GM18873 (cell line): Measurements from ENCODE around the gene IL22RA2.
"Not testable (repeated sequence)": the region's sequence is repeated elsewhere in the genome, so short reads cannot be mapped to it uniquely, and the experiment has no call there.

ENCODE experiments used
- ATAC-seq: cut with Tn5 transposase; IDR thresholded peaks from one replicate; pipeline ENCODE4 v1.9.1; 2021; ENCODE audit warnings: mild to moderate bottlenecking, moderate library complexity, moderate number of reproducible peaks; ENCODE audit not compliant: unreplicated experiment, low FRiP score

IL22RA2 gene

GRCh38 chr6:137126875-137127485, 46.5 kb downstream of the IL22RA2 start:
- no peak for ATAC-seq

- no peak for ATAC-seq
Measured at GRCh38 chr6:137123078-137123477, 50.4 kb downstream of the IL22RA2 start.

GRCh38 chr6:137122612-137123011, 50.8 kb downstream of the IL22RA2 start:
- ATAC-seq = no peak

- ATAC-seq = no peak
Measured at GRCh38 chr6:137121401-137121997, 51.9 kb downstream of the IL22RA2 start.

GRCh38 chr6:137120748-137121147, 52.7 kb downstream of the IL22RA2 start:
- ATAC-seq = no peak

GRCh38 chr6:137119196-137120104, 54.0 kb downstream of the IL22RA2 start:
- ATAC-seq = no peak

GRCh38 chr6:137117581-137117980, 55.9 kb downstream of the IL22RA2 start:
- ATAC-seq = no peak

GRCh38 chr6:137116807-137117206, 56.6 kb downstream of the IL22RA2 start:
- no peak for ATAC-seq

- ATAC-seq = no peak
Measured at GRCh38 chr6:137115658-137116057, 57.8 kb downstream of the IL22RA2 start.

- no peak for ATAC-seq
Measured at GRCh38 chr6:137112067-137112355, 61.4 kb downstream of the IL22RA2 start.

- ATAC-seq = no peak
Measured at GRCh38 chr6:137111296-137112066, 62.0 kb downstream of the IL22RA2 start.

GRCh38 chr6:137107767-137108105, 65.7 kb downstream of the IL22RA2 start:
- ATAC-seq = no peak

- not testable (repeated sequence) for ATAC-seq
Measured at GRCh38 chr6:137107047-137107766, 66.2 kb downstream of the IL22RA2 start.

- ATAC-seq = no peak
Measured at GRCh38 chr6:137106183-137106582, 67.3 kb downstream of the IL22RA2 start.

- ATAC-seq = no peak
Measured at GRCh38 chr6:137105375-137105774, 68.1 kb downstream of the IL22RA2 start.

GRCh38 chr6:137104926-137105325, 68.5 kb downstream of the IL22RA2 start:
- no peak for ATAC-seq

- peak; percentile 93 for ATAC-seq
Measured at GRCh38 chr6:137102851-137103492, 70.5 kb downstream of the IL22RA2 start.

GRCh38 chr6:137102050-137102848, 71.2 kb downstream of the IL22RA2 start:
- ATAC-seq = no peak
